ENCODE data around the gene CCDC157. TPM values are rescaled to one million over a fixed set of nuclear protein-coding genes. Genes with fewer than 3 reads are reported as not detected.

CCDC157 gene
- polyA plus RNA-seq, 3 donors, result 0.50 to 3.7 (median 0.54) TPM

GRCh38 chr22:30309951-30310741 lies 46.7 kb upstream of the CCDC157 start:
- Histone ChIP-seq H3K4me3 (replicated peaks in 1 of 3; ENCODE audit: low read depth in 2 of 3, low read length in 3 of 3) (peak overlapping the region in 1 of 3 experiments; percentile 59), H3K4me2 (replicated peaks; ENCODE audit: extremely low read depth, low read length, poor library complexity, severe bottlenecking) (peak overlapping the region; percentile 61)
- intact Hi-C loops (cut with micrococcal nuclease), result loop anchor here in 1 of 2 donors (2.0 to 10.0 kb wide), 2 partner anchors 15 to 45 kb away; partner anchors contain the start of genes CCDC157 and SF3A1

More at GRCh38 chr22:30309951-30310741, 46.7 kb upstream of the CCDC157 start:
- peak; percentile 79 to 91 (median 87) for DNase-seq
- peak overlapping the region; percentile 12 to 62 for H3K4me3 Mint-ChIP-seq
- WGBS (ENCODE audit: insufficient coverage), result 0% methylated on average over 4 of the region's 7 CpGs
- H3K4me1 Mint-ChIP-seq, result peaks cover 95% of the 10 kb centered on the region
- Histone ChIP-seq H3K27ac (ENCODE audit: low read depth in 1 of 2, low read length in 2 of 2) (peak overlapping the region; percentile 72 to 90), H3K27me3 (ENCODE audit: control insufficient read depth in 2 of 2, insufficient read depth in 2 of 2, low read length in 2 of 2) (no peaks in the 10 kb centered on the region), H4K20me1 (ENCODE audit: insufficient read depth, low read length) (no peaks in the 10 kb centered on the region), H3K79me2 (ENCODE audit: insufficient read depth, low read length) (peaks cover 70% of the 10 kb centered on the region), H3K4me1 (ENCODE audit: control insufficient read depth in 1 of 2, insufficient read depth in 2 of 2, low read length in 2 of 2) (peaks cover 95 to 100% of the 10 kb centered on the region in 2 donors), H3K9ac (ENCODE audit: insufficient read depth, low read length, poor library complexity, severe bottlenecking) (peak overlapping the region; percentile 29), H3K36me3 (replicated peaks in 1 of 2; ENCODE audit: control insufficient read depth in 1 of 2, insufficient read depth in 2 of 2, low read length in 2 of 2) (no peaks in the 10 kb centered on the region), H2AFZ (ENCODE audit: insufficient read depth, low read depth, low read length, poor library complexity, severe bottlenecking) (peak overlapping the region; percentile 16), H3K9me3 (replicated peaks in 1 of 2; ENCODE audit: control insufficient read depth in 1 of 2, insufficient read depth in 1 of 2, low read length in 2 of 2) (no peaks in the 10 kb centered on the region)
- H3K36me3 Mint-ChIP-seq, result peaks cover 18 to 35% of the 10 kb centered on the region in 2 donors
- peaks cover 0 to 5% (median 0%) of the 10 kb centered on the region in 3 donors for H3K27me3 Mint-ChIP-seq (ENCODE audit: low read depth in 3 of 3)
- H3K9me3 Mint-ChIP-seq, result peaks cover 0 to 4% (median 0%) of the 10 kb centered on the region in 7 donors
- peak overlapping the region; percentile 86 to 96 (median 93) for H3K27ac Mint-ChIP-seq
- no peak for TF ChIP-seq CTCF (IDR thresholded peaks at IDR 0.05)
